ENCODE data around the gene GNAQ. TPM values are rescaled to one million over a fixed set of nuclear protein-coding genes. Genes with fewer than 3 reads are reported as not detected.

Gene GNAQ
- polyA plus RNA-seq, 1 donor (not counting 4 experiments of a cell fraction or from before 2014, with no cell fraction given), result 64.3 TPM

DNA sequence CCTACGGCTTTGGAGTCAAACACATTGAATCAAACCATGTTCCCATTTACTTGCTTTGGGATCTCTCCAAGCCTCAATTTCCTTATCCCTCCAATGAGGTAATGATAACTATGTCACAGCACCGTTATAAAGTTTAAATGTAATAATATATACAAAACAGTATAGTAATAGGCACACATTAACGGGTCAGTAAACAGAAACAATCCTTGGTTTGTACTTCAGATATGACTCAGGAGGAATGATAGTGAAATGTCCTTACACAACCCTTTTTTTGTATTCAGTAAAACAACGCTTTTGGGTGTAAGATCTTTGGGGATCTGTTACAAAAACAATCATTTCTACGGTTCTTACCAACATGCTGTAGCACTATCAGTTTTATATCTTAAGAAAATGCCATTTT is 205.0 kb downstream of the GNAQ start:
- Histone ChIP-seq H3K4me2 (ENCODE audit: control insufficient read depth, extremely low read depth, insufficient read depth, low read depth, low read length) (no peak overlapping the region), H3K9me1 (ENCODE audit: control insufficient read depth, extremely low read depth, insufficient read depth, low read length) (no peaks in the 10 kb centered on the region)
- dilution Hi-C loops (cut with MboI; ENCODE audit: extremely low pct_ligation_motif_present, low sequenced_read_pairs), result no loop called here

DNA sequence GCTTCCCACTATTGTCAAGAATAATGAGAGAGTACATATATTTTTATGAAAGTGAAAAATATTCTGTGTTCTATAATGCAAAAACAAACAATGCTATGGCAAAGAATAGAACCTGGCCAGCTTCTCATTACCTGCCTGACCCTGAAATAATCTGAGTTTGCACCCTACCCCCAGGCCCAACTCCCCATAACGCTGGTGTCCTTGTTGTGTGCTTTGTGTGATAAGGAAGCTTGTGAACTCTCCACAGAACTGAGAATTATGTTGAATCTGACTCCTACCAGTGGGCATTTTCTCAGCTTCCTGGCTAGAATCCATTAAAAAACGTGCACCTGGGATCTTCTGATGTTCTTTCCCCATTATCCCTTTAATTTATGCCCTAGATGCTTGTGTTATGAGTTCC is 205.5 kb downstream of the GNAQ start:
- Histone ChIP-seq H4K20me1 (ENCODE audit: control insufficient read depth, extremely low read depth, insufficient read depth, low read length) (no peaks in the 10 kb centered on the region), H2AFZ (ENCODE audit: control insufficient read depth, low read length) (no peak overlapping the region), H3K4me3 (ENCODE audit: control insufficient read depth in 2 of 3, extremely low read depth in 1 of 3, insufficient read depth in 2 of 3, low read depth in 1 of 3, low read length in 3 of 3) (no peak overlapping the region), H3K4me1 (ENCODE audit: control insufficient read depth, extremely low read depth, insufficient read depth, low read length) (no peaks in the 10 kb centered on the region), H3K9me3 (ENCODE audit: control insufficient read depth, low read depth, low read length) (no peaks in the 10 kb centered on the region), H3K4me2 (ENCODE audit: control insufficient read depth, extremely low read depth, insufficient read depth, low read depth, low read length) (no peak overlapping the region), H3K9ac (ENCODE audit: control insufficient read depth, extremely low read depth, insufficient read depth, low read length) (no peak overlapping the region), H3K79me2 (ENCODE audit: control insufficient read depth, insufficient read depth, low read length) (no peaks in the 10 kb centered on the region), H3K9me1 (ENCODE audit: control insufficient read depth, extremely low read depth, insufficient read depth, low read length) (no peaks in the 10 kb centered on the region), H3K36me3 (ENCODE audit: control insufficient read depth in 2 of 2, extremely low read depth in 1 of 2, insufficient read depth in 2 of 2, low read length in 2 of 2) (peaks cover 1 to 3% of the 10 kb centered on the region in 2 experiments), H3K27ac (ENCODE audit: control insufficient read depth, insufficient read depth, low read length) (no peak overlapping the region), H3K27me3 (ENCODE audit: control insufficient read depth, extremely low read depth, insufficient read depth, low read length) (no peaks in the 10 kb centered on the region)
- no peak for TF ChIP-seq EZH2 (IDR thresholded peaks at IDR 0.05; ENCODE audit: low read length)
- TF ChIP-seq, protein P1, sequence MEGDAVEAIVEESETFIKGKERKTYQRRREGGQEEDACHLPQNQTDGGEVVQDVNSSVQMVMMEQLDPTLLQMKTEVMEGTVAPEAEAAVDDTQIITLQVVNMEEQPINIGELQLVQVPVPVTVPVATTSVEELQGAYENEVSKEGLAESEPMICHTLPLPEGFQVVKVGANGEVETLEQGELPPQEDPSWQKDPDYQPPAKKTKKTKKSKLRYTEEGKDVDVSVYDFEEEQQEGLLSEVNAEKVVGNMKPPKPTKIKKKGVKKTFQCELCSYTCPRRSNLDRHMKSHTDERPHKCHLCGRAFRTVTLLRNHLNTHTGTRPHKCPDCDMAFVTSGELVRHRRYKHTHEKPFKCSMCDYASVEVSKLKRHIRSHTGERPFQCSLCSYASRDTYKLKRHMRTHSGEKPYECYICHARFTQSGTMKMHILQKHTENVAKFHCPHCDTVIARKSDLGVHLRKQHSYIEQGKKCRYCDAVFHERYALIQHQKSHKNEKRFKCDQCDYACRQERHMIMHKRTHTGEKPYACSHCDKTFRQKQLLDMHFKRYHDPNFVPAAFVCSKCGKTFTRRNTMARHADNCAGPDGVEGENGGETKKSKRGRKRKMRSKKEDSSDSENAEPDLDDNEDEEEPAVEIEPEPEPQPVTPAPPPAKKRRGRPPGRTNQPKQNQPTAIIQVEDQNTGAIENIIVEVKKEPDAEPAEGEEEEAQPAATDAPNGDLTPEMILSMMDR (optimal IDR thresholded peaks at IDR 0.05 in 1 of 3, IDR thresholded peaks at IDR 0.05 in 1 of 3, conservative IDR thresholded peaks at IDR 0.05 in 1 of 3; ENCODE audit: extremely low read depth in 1 of 3, insufficient read depth in 2 of 3, low read length in 3 of 3), result no peak
- no peak for DNase-seq (ENCODE audit: low read depth, low spot score)
- FAIRE-seq, result no peak
- dilution Hi-C loops (cut with MboI; ENCODE audit: extremely low pct_ligation_motif_present, low sequenced_read_pairs), result no loop called here

More for the DNA sequence above, 205.0 kb downstream of the GNAQ start:
- TF ChIP-seq EZH2 (IDR thresholded peaks at IDR 0.05; ENCODE audit: low read length), result no peak
- TF ChIP-seq, protein P1 (optimal IDR thresholded peaks at IDR 0.05 in 1 of 3, IDR thresholded peaks at IDR 0.05 in 1 of 3, conservative IDR thresholded peaks at IDR 0.05 in 1 of 3; ENCODE audit: extremely low read depth in 1 of 3, insufficient read depth in 2 of 3, low read length in 3 of 3), result no peak
- Histone ChIP-seq H3K9ac (ENCODE audit: control insufficient read depth, extremely low read depth, insufficient read depth, low read length) (no peak overlapping the region), H2AFZ (ENCODE audit: control insufficient read depth, low read length) (no peak overlapping the region), H3K4me3 (ENCODE audit: control insufficient read depth in 2 of 3, extremely low read depth in 1 of 3, insufficient read depth in 2 of 3, low read depth in 1 of 3, low read length in 3 of 3) (no peak overlapping the region), H3K79me2 (ENCODE audit: control insufficient read depth, insufficient read depth, low read length) (no peaks in the 10 kb centered on the region), H3K36me3 (ENCODE audit: control insufficient read depth in 2 of 2, extremely low read depth in 1 of 2, insufficient read depth in 2 of 2, low read length in 2 of 2) (peaks cover 1 to 3% of the 10 kb centered on the region in 2 experiments), H4K20me1 (ENCODE audit: control insufficient read depth, extremely low read depth, insufficient read depth, low read length) (no peaks in the 10 kb centered on the region), H3K4me1 (ENCODE audit: control insufficient read depth, extremely low read depth, insufficient read depth, low read length) (no peaks in the 10 kb centered on the region), H3K27me3 (ENCODE audit: control insufficient read depth, extremely low read depth, insufficient read depth, low read length) (no peaks in the 10 kb centered on the region), H3K9me3 (ENCODE audit: control insufficient read depth, low read depth, low read length) (no peaks in the 10 kb centered on the region), H3K27ac (ENCODE audit: control insufficient read depth, insufficient read depth, low read length) (no peak overlapping the region)
- FAIRE-seq, result no peak
- DNase-seq (ENCODE audit: low read depth, low spot score), result no peak

Measured in keratinocyte (primary cell).